PFSK-1 (cell line): ENCODE measurements around the gene TMEM209.

Experiments used
- FOXP2 ChIP-seq: optimal IDR thresholded peaks from 2 replicates; pipeline ENCODE3; 2011; ENCODE audit warnings: borderline replicate concordance, control low read depth, inconsistent platforms; ENCODE audit not compliant: insufficient read depth; ENCODE audit errors: extremely low read length, extremely low read depth
- POLR2AphosphoS5 ChIP-seq: IDR thresholded peaks from 2 replicates; pipeline ENCODE4 v1.6.1; 2012; ENCODE audit warnings: low read depth, mild to moderate bottlenecking, control low read depth, low read length, moderate library complexity
- SIN3A ChIP-seq: IDR thresholded peaks from 2 replicates; pipeline ENCODE4 v1.6.1; 2012; ENCODE audit warnings: mild to moderate bottlenecking, low read length, moderate library complexity, borderline replicate concordance; ENCODE audit not compliant: insufficient read depth
- TAF1 ChIP-seq: IDR thresholded peaks from 2 replicates; pipeline ENCODE4 v1.6.1; 2012; ENCODE audit warnings: low read length, control low read depth, borderline replicate concordance; ENCODE audit not compliant: insufficient read depth
- TF ChIP-seq, protein P1 (sequence below), 2 experiments: IDR thresholded peaks; 2 replicates each; pipeline versions ENCODE4 v1.6.1 to v1.8.0; 2011 to 2012; ENCODE audit warnings: low read depth in 2 of 2, low read length in 2 of 2, control low read depth in 1 of 2, inconsistent platforms in 1 of 2, mild to moderate bottlenecking in 1 of 2, moderate library complexity in 1 of 2; ENCODE audit not compliant: insufficient read depth in 1 of 2

- no peak for TF ChIP-seq POLR2AphosphoS5
- no peak for TF ChIP-seq TAF1
- no peak for TF ChIP-seq FOXP2
- TF ChIP-seq SIN3A = no peak
- TF ChIP-seq, protein P1, sequence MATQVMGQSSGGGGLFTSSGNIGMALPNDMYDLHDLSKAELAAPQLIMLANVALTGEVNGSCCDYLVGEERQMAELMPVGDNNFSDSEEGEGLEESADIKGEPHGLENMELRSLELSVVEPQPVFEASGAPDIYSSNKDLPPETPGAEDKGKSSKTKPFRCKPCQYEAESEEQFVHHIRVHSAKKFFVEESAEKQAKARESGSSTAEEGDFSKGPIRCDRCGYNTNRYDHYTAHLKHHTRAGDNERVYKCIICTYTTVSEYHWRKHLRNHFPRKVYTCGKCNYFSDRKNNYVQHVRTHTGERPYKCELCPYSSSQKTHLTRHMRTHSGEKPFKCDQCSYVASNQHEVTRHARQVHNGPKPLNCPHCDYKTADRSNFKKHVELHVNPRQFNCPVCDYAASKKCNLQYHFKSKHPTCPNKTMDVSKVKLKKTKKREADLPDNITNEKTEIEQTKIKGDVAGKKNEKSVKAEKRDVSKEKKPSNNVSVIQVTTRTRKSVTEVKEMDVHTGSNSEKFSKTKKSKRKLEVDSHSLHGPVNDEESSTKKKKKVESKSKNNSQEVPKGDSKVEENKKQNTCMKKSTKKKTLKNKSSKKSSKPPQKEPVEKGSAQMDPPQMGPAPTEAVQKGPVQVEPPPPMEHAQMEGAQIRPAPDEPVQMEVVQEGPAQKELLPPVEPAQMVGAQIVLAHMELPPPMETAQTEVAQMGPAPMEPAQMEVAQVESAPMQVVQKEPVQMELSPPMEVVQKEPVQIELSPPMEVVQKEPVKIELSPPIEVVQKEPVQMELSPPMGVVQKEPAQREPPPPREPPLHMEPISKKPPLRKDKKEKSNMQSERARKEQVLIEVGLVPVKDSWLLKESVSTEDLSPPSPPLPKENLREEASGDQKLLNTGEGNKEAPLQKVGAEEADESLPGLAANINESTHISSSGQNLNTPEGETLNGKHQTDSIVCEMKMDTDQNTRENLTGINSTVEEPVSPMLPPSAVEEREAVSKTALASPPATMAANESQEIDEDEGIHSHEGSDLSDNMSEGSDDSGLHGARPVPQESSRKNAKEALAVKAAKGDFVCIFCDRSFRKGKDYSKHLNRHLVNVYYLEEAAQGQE (IDR thresholded peaks at IDR 0.05; ENCODE audit: insufficient read depth in 1 of 2, low read depth in 2 of 2, low read length in 2 of 2) = no peak
These were observed 27.0 kb downstream of the TMEM209 start for GRCh38 chr7:130178251-130178650.
